ENCODE measurements around the gene XYLT2.

Gene XYLT2

GRCh38 chr17:50386510-50386909, 40.6 kb downstream of the XYLT2 start:
- no peaks in the 10 kb centered on the region for H4K20me1 ChIP-seq (ENCODE audit: insufficient read depth, low read length, poor library complexity, severe bottlenecking)
- no peaks in the 10 kb centered on the region for H3K9me3 ChIP-seq (ENCODE audit: insufficient read depth, low read depth, low read length)
- TF ChIP-seq EZH2phosphoT487 (IDR thresholded peaks at IDR 0.05; ENCODE audit: borderline replicate concordance) (no peak), CTCF (conservative IDR thresholded peaks at IDR 0.05; ENCODE audit: low read length) (no peak)
- H3K79me2 ChIP-seq (ENCODE audit: insufficient read depth, low read length) = no peaks in the 10 kb centered on the region
- no peaks in the 10 kb centered on the region for H3K9me2 ChIP-seq (replicated peaks; ENCODE audit: low read depth, low read length)
- no peaks in the 10 kb centered on the region for H3K27me3 ChIP-seq (ENCODE audit: insufficient read depth, low read length, poor library complexity, severe bottlenecking)
- H3K36me3 ChIP-seq (ENCODE audit: insufficient read depth, low read length) = peaks cover 95% of the 10 kb centered on the region; the same call in 1 of the 2 replicates
- H3K4me1 ChIP-seq (ENCODE audit: insufficient read depth, low read length, poor library complexity, severe bottlenecking) = no peaks in the 10 kb centered on the region
- H2AFZ ChIP-seq (ENCODE audit: low read length) = no peak overlapping the region
- H3F3A ChIP-seq (ENCODE audit: low read depth) = no peaks in the 10 kb centered on the region
- H3K4me3 ChIP-seq (ENCODE audit: low read length, poor library complexity, severe bottlenecking) = no peak overlapping the region
- H3K9ac ChIP-seq (ENCODE audit: low read depth, low read length, poor library complexity, severe bottlenecking) = no peak overlapping the region
- H3K4me2 ChIP-seq (ENCODE audit: low read depth, low read length, poor library complexity, severe bottlenecking) = no peak overlapping the region

DNA sequence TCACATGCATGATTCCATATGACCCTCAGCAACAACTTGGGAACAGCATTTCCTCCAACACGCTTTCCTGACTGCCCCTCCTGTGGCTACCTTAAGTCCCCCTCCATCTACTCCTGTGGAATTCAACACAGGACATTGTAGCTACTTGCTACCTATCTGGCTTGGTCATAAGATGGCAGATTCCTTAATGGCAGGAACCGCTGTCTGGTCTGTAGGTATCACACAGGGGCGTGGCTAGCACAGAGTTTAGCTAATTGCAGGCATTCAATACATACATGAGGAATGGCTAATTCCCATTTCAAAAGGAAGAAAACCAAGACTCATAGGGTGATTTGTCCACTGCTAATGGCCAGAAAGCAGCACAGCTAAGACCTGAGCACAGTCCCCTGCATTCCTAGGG, 42.8 kb downstream of the XYLT2 start:
- H3K4me2 ChIP-seq (ENCODE audit: low read depth, low read length, poor library complexity, severe bottlenecking) = no peak overlapping the region
- no peaks in the 10 kb centered on the region for H3K9me2 ChIP-seq (replicated peaks; ENCODE audit: low read depth, low read length)
- no peak overlapping the region for H3K4me3 ChIP-seq (ENCODE audit: low read length, poor library complexity, severe bottlenecking)
- H2AFZ ChIP-seq (ENCODE audit: low read length) = no peak overlapping the region
- peaks cover 18% of the 10 kb centered on the region for H3K79me2 ChIP-seq (ENCODE audit: insufficient read depth, low read length)
- H3K9ac ChIP-seq (ENCODE audit: low read depth, low read length, poor library complexity, severe bottlenecking) = no peak overlapping the region
- peaks cover 11% of the 10 kb centered on the region for H4K20me1 ChIP-seq (ENCODE audit: insufficient read depth, low read length, poor library complexity, severe bottlenecking)
- peaks cover 95% of the 10 kb centered on the region; the same call in 1 of the 2 replicates for H3K36me3 ChIP-seq (ENCODE audit: insufficient read depth, low read length)
- H3K27me3 ChIP-seq (ENCODE audit: insufficient read depth, low read length, poor library complexity, severe bottlenecking) = no peaks in the 10 kb centered on the region
- no peaks in the 10 kb centered on the region for H3K4me1 ChIP-seq (ENCODE audit: insufficient read depth, low read length, poor library complexity, severe bottlenecking)
- H3F3A ChIP-seq (ENCODE audit: low read depth) = no peaks in the 10 kb centered on the region
- TF ChIP-seq EZH2phosphoT487 (IDR thresholded peaks at IDR 0.05; ENCODE audit: borderline replicate concordance) = no peak
- no peaks in the 10 kb centered on the region for H3K9me3 ChIP-seq (ENCODE audit: insufficient read depth, low read depth, low read length)

DNA sequence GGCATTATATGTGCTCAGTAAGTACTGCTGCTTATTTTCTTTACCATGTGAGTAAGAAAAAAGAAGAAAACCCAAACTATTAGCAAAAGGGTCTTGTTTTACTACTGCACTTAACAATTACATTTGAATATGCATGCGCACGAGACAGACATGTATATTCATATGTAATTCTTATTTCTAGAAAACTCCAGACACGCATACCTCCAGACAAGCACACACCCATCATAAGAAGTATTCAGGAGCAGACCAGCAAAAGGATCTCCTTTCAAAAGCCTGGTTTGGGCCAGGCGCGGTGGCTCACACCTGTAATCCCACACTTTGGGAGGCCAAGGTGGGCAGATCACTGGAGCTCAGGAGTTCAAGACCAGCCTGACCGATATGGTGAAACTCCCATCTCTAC, 43.6 kb downstream of the XYLT2 start:
- H3K79me2 ChIP-seq (ENCODE audit: insufficient read depth, low read length) = peaks cover 26% of the 10 kb centered on the region
- no peaks in the 10 kb centered on the region for H3K9me3 ChIP-seq (ENCODE audit: insufficient read depth, low read depth, low read length)
- TF ChIP-seq EZH2phosphoT487 (IDR thresholded peaks at IDR 0.05; ENCODE audit: borderline replicate concordance) = no peak
- no peak for TF ChIP-seq CTCF (conservative IDR thresholded peaks at IDR 0.05; ENCODE audit: low read length)
- H3K9me2 ChIP-seq (replicated peaks; ENCODE audit: low read depth, low read length) = no peaks in the 10 kb centered on the region
- no peak overlapping the region for H3K4me3 ChIP-seq (ENCODE audit: low read length, poor library complexity, severe bottlenecking)
- no peaks in the 10 kb centered on the region for H3F3A ChIP-seq (ENCODE audit: low read depth)
- peaks cover 95% of the 10 kb centered on the region; the same call in 1 of the 2 replicates for H3K36me3 ChIP-seq (ENCODE audit: insufficient read depth, low read length)
- H3K9ac ChIP-seq (ENCODE audit: low read depth, low read length, poor library complexity, severe bottlenecking) = no peak overlapping the region
- no peak overlapping the region for H2AFZ ChIP-seq (ENCODE audit: low read length)
- H3K4me1 ChIP-seq (ENCODE audit: insufficient read depth, low read length, poor library complexity, severe bottlenecking) = no peaks in the 10 kb centered on the region
- H4K20me1 ChIP-seq (ENCODE audit: insufficient read depth, low read length, poor library complexity, severe bottlenecking) = peaks cover 17% of the 10 kb centered on the region
- no peaks in the 10 kb centered on the region for H3K27me3 ChIP-seq (ENCODE audit: insufficient read depth, low read length, poor library complexity, severe bottlenecking)
- H3K4me2 ChIP-seq (ENCODE audit: low read depth, low read length, poor library complexity, severe bottlenecking) = no peak overlapping the region

GRCh38 chr17:50392621-50393020, 46.7 kb downstream of the XYLT2 start:
- H3K36me3 ChIP-seq (ENCODE audit: insufficient read depth, low read length) = peaks cover 69% of the 10 kb centered on the region; the same call in 1 of the 2 replicates

More at GRCh38 chr17:50392621-50393020, 46.7 kb downstream of the XYLT2 start:
- TF ChIP-seq EZH2phosphoT487 (IDR thresholded peaks at IDR 0.05; ENCODE audit: borderline replicate concordance) (no peak), CTCF (conservative IDR thresholded peaks at IDR 0.05; ENCODE audit: low read length) (no peak)
- no peaks in the 10 kb centered on the region for H3K27me3 ChIP-seq (ENCODE audit: insufficient read depth, low read length, poor library complexity, severe bottlenecking)
- no peak overlapping the region for H3K4me2 ChIP-seq (ENCODE audit: low read depth, low read length, poor library complexity, severe bottlenecking)
- no peak overlapping the region for H2AFZ ChIP-seq (ENCODE audit: low read length)
- H3K4me3 ChIP-seq (ENCODE audit: low read length, poor library complexity, severe bottlenecking) = no peak overlapping the region
- no peaks in the 10 kb centered on the region for H3F3A ChIP-seq (ENCODE audit: low read depth)
- peaks cover 54% of the 10 kb centered on the region for H3K79me2 ChIP-seq (ENCODE audit: insufficient read depth, low read length)
- peaks cover 21% of the 10 kb centered on the region for H3K4me1 ChIP-seq (ENCODE audit: insufficient read depth, low read length, poor library complexity, severe bottlenecking)
- H4K20me1 ChIP-seq (ENCODE audit: insufficient read depth, low read length, poor library complexity, severe bottlenecking) = peaks cover 45% of the 10 kb centered on the region
- no peaks in the 10 kb centered on the region for H3K9me3 ChIP-seq (ENCODE audit: insufficient read depth, low read depth, low read length)
- H3K9ac ChIP-seq (ENCODE audit: low read depth, low read length, poor library complexity, severe bottlenecking) = no peak overlapping the region
- no peaks in the 10 kb centered on the region for H3K9me2 ChIP-seq (replicated peaks; ENCODE audit: low read depth, low read length)

Data from Loucy (cell line).